H1 (cell line): ENCODE results near the gene CCR2. TPM values are rescaled to one million over a fixed set of nuclear protein-coding genes. Genes with fewer than 3 reads are reported as not detected.

Experiments used
- CTCF ChIA-PET: fragments of 300-600 bp; sonication (Branson Sonifier 250); formaldehyde crosslinking; loops from one replicate; lab custom pipeline; 2021; ENCODE audit not compliant: partially characterized antibody; lab: Charles Lee
- POLR2A ChIA-PET: fragments of 300-600 bp; sonication (Branson Sonifier 250); formaldehyde crosslinking; loops from one replicate; lab custom pipeline; 2021; ENCODE audit warnings: inconsistent platforms; ENCODE audit not compliant: partially characterized antibody; lab: Charles Lee
- DNase-seq, 2 experiments: peaks; one replicate each; pipeline versions ENCODE4 v3.0.0 to v3.0.0-alpha.2; 2010 to 2022; ENCODE audit warnings: low spot score in 2 of 2, low read depth in 1 of 2, mixed read lengths in 1 of 2
- FAIRE-seq: peaks from 2 replicates; lab custom pipeline; 2011; peaks lifted over from hg19 to GRCh38; lab: Jason Lieb, UNC
- H2AFZ ChIP-seq: 2 replicates; pipeline ENCODE4 v1.8.1; 2012; ENCODE audit warnings: low read length, inconsistent platforms
- H2AK5ac ChIP-seq: 2 replicates; pipeline ENCODE4 v1.6.1; 2013; ENCODE audit warnings: low read depth, low read length
- H2BK120ac ChIP-seq: replicated peaks from 2 replicates; pipeline ENCODE3; 2013; ENCODE audit warnings: low read depth, low read length, inconsistent platforms
- H2BK12ac ChIP-seq: 2 replicates; pipeline ENCODE4 v1.6.1; 2013; ENCODE audit warnings: low read depth, low read length
- H2BK15ac ChIP-seq: 2 replicates; pipeline ENCODE4 v1.6.1; 2013; ENCODE audit warnings: low read length
- H2BK20ac ChIP-seq: 2 replicates; pipeline ENCODE4 v1.6.1; 2013; ENCODE audit warnings: low read length
- H2BK5ac ChIP-seq: 2 replicates; pipeline ENCODE4 v1.6.1; 2013; ENCODE audit warnings: low read depth, low read length
- H3K14ac ChIP-seq: 2 replicates; pipeline ENCODE4 v1.6.1; 2013; ENCODE audit warnings: inconsistent platforms; ENCODE audit not compliant: insufficient read length
- H3K18ac ChIP-seq: 2 replicates; pipeline ENCODE4 v1.6.1; 2013; ENCODE audit warnings: low read length; ENCODE audit errors: extremely low read depth
- H3K23ac ChIP-seq: 2 replicates; pipeline ENCODE4 v1.6.1; 2013; ENCODE audit warnings: inconsistent platforms; ENCODE audit not compliant: insufficient read length
- H3K23me2 ChIP-seq: 2 replicates; pipeline ENCODE4 v1.6.1; 2013; ENCODE audit warnings: low read depth, low read length
- H3K27ac ChIP-seq: 2 replicates; pipeline ENCODE4 v1.6.1; 2011; ENCODE audit warnings: low read depth, low read length, inconsistent platforms
- H3K27me3 ChIP-seq, 4 experiments: replicated peaks in 1 of 4; 1 replicate in 1 of 4; 2 replicates in 3 of 4; pipeline versions ENCODE4 v1.6.1 to v1.8.1; 2011 to 2013; ENCODE audit warnings: low read length in 3 of 4, mild to moderate bottlenecking in 3 of 4, inconsistent platforms in 2 of 4, mixed read lengths in 2 of 4, moderate library complexity in 1 of 4; ENCODE audit not compliant: control insufficient read depth in 3 of 4, insufficient read depth in 3 of 4; ENCODE audit errors: extremely low read depth in 1 of 4
- H3K36me3 ChIP-seq, 4 experiments: 2 replicates each; pipeline versions ENCODE4 v1.6.1 to v1.8.1; 2011 to 2013; ENCODE audit warnings: mild to moderate bottlenecking in 4 of 4, low read length in 3 of 4, moderate library complexity in 2 of 4, control low read depth in 1 of 4, inconsistent platforms in 1 of 4; ENCODE audit not compliant: insufficient read depth in 4 of 4, control insufficient read depth in 2 of 4
- H3K4ac ChIP-seq: replicated peaks from 2 replicates; pipeline ENCODE3; 2013; ENCODE audit warnings: low read length, low read depth, mixed read lengths, inconsistent platforms; ENCODE audit not compliant: insufficient read length
- H3K4me1 ChIP-seq, 4 experiments: replicated peaks in 1 of 4; 1 replicate in 1 of 4; 2 replicates in 3 of 4; pipeline versions ENCODE4 v1.6.1 to v1.8.1; 2011 to 2013; ENCODE audit warnings: low read length in 3 of 4, inconsistent platforms in 2 of 4, mixed read lengths in 1 of 4; ENCODE audit not compliant: insufficient read depth in 4 of 4, control insufficient read depth in 3 of 4
- H3K4me2 ChIP-seq, 2 experiments: 2 replicates each; pipeline versions ENCODE4 v1.6.1 to v1.8.1; 2011 to 2013; ENCODE audit warnings: low read depth in 2 of 2, low read length in 2 of 2, control low read depth in 1 of 2, inconsistent platforms in 1 of 2, mild to moderate bottlenecking in 1 of 2; ENCODE audit not compliant: insufficient read depth in 1 of 2
- H3K4me3 ChIP-seq, 4 experiments: fragments of 200-600, 300-600 bp in 1 of 4; sonication (generic), shearing (Covaris generic), sonication (Bioruptor Twin) in 1 of 4; 2 replicates each; pipeline versions ENCODE4 v1.5.1 to v1.8.1; 2011 to 2016; ENCODE audit warnings: low read length in 4 of 4, low read depth in 3 of 4, control low read depth in 2 of 4, inconsistent platforms in 2 of 4, mild to moderate bottlenecking in 2 of 4, mixed read lengths in 1 of 4, moderate library complexity in 1 of 4; ENCODE audit not compliant: insufficient read depth in 2 of 4; ENCODE audit errors: extremely low read depth in 1 of 4
- H3K56ac ChIP-seq: replicated peaks from 2 replicates; pipeline ENCODE3; 2013; ENCODE audit warnings: low read depth, mild to moderate bottlenecking, mixed read lengths, low read length, inconsistent platforms; ENCODE audit not compliant: insufficient read length
- H3K79me1 ChIP-seq: 2 replicates; pipeline ENCODE4 v1.6.1; 2013; ENCODE audit warnings: low read depth, low read length, control low read depth
- H3K79me2 ChIP-seq, 2 experiments: 2 replicates each; pipeline versions ENCODE4 v1.6.1 to v1.8.1; 2012 to 2013; ENCODE audit warnings: low read length in 2 of 2, mild to moderate bottlenecking in 2 of 2, inconsistent platforms in 1 of 2; ENCODE audit not compliant: insufficient read depth in 2 of 2, control insufficient read depth in 1 of 2
- H3K9ac ChIP-seq, 4 experiments: replicated peaks in 1 of 4; 1 replicate in 1 of 4; 2 replicates in 3 of 4; pipeline versions ENCODE4 v1.6.1 to v1.8.1; 2011 to 2013; ENCODE audit warnings: low read depth in 3 of 4, low read length in 3 of 4, control low read depth in 2 of 4, mild to moderate bottlenecking in 2 of 4, moderate library complexity in 2 of 4, inconsistent platforms in 1 of 4; ENCODE audit errors: extremely low read depth in 1 of 4
- H3K9me3 ChIP-seq, 2 experiments: 2 replicates each; pipeline versions ENCODE4 v1.6.1 to v1.8.1; 2012 to 2013; ENCODE audit warnings: mild to moderate bottlenecking in 2 of 2, moderate library complexity in 2 of 2, control low read depth in 1 of 2, inconsistent platforms in 1 of 2, low read depth in 1 of 2, low read length in 1 of 2, mixed read lengths in 1 of 2; ENCODE audit not compliant: insufficient read depth in 2 of 2
- H4K20me1 ChIP-seq, 2 experiments: replicated peaks in 1 of 2; 2 replicates each; pipeline versions ENCODE3 to v1.8.1; 2011 to 2013; ENCODE audit warnings: inconsistent platforms in 2 of 2, low read length in 2 of 2, mild to moderate bottlenecking in 1 of 2; ENCODE audit not compliant: insufficient read depth in 2 of 2, control insufficient read depth in 1 of 2
- H4K5ac ChIP-seq: 2 replicates; pipeline ENCODE4 v1.6.1; 2013; ENCODE audit warnings: low read length, low read depth, mixed read lengths, inconsistent platforms; ENCODE audit not compliant: insufficient read length
- H4K8ac ChIP-seq: 2 replicates; pipeline ENCODE4 v1.8.0; 2013; ENCODE audit warnings: mild to moderate bottlenecking, moderate library complexity, low read length, inconsistent platforms; ENCODE audit not compliant: insufficient read depth; ENCODE audit errors: extremely low read depth
- H4K91ac ChIP-seq: replicated peaks from 2 replicates; pipeline ENCODE3; 2013; ENCODE audit warnings: low read length, mixed read lengths, inconsistent platforms; ENCODE audit not compliant: insufficient read length
- CBX8 ChIP-seq: fragments of 300-800, 300-1000 bp; sonication (generic); IDR thresholded peaks from 2 replicates; pipeline ENCODE4 v1.7.1; 2016; ENCODE audit warnings: low read depth, low read length, borderline replicate concordance
- CTCF ChIP-seq, 3 experiments: IDR thresholded peaks; 1 replicate in 2 of 3; 2 replicates in 1 of 3; pipeline versions ENCODE4 v1.5.1 to v1.6.1; 2011; ENCODE audit warnings: low read length in 3 of 3, mild to moderate bottlenecking in 3 of 3, inconsistent platforms in 2 of 3, low read depth in 1 of 3, moderate library complexity in 1 of 3; ENCODE audit not compliant: insufficient read depth in 1 of 3; ENCODE audit errors: control extremely low read depth in 1 of 3
- RAD21 ChIP-seq, 2 experiments: IDR thresholded peaks in 1 of 2; conservative IDR thresholded peaks in 1 of 2; 2 replicates each; pipeline ENCODE4 v1.6.1; 2011; ENCODE audit warnings: low read depth in 2 of 2, low read length in 2 of 2, improper control_type of control experiment in 1 of 2, inconsistent platforms in 1 of 2, mild to moderate bottlenecking in 1 of 2, moderate library complexity in 1 of 2
- WGBS, 2 experiments: shearing (Covaris generic) in 1 of 2; methylation state at CpG; one replicate each; pipeline versions ENCODE4 v1.1.6 to v1.1.7; 2013 to 2015; ENCODE audit warnings: low lambda C conversion rate in 2 of 2, mixed read lengths in 2 of 2, inconsistent platforms in 1 of 2, low coverage in 1 of 2, missing lambda C conversion rate in 1 of 2; ENCODE audit not compliant: insufficient replicate concordance in 2 of 2, insufficient coverage in 1 of 2, insufficient read length in 1 of 2; ENCODE audit errors: extremely low coverage in 1 of 2, missing lambda C conversion rate in 1 of 2; 5-methylcytosine and 5-hydroxymethylcytosine counted together
- polyA plus RNA-seq, 7 experiments: library from polyadenylated mRNA; depleted of rRNA in 3 of 7; stranded (reverse) in 5 of 7; unstranded in 2 of 7; fragments of >200 nt in 5 of 7; fragments of 200-250 nt in 2 of 7; gene quantifications; 1 replicate in 5 of 7; 2 replicates in 1 of 7; 4 replicates in 1 of 7; pipeline versions ENCODE4 v1.2.1 to v1.2.3, GENCODE V29; 2011 to 2013; ENCODE audit warnings: missing spikeins in 2 of 7, mixed read lengths in 2 of 7
- total RNA-seq: library from RNA; stranded (reverse); fragmentation: NEBNext Ultra II Directional; extraction: Animal tissue kit (Norgen Biotek cat#: 25700); gene quantifications from 2 replicates; pipeline ENCODE4 v1.2.1, GENCODE V29; 2021

The CCR2 gene
- total and polyA plus RNA-seq, 2 of the 8 experiments (the other 6 are each of a cell fraction or from before 2014, with no cell fraction given), result not detected

- Histone ChIP-seq H2BK5ac (no peak overlapping the region), H3K14ac (no peak overlapping the region), H3K4me3 (no peak overlapping the region), H3K18ac (no peak overlapping the region), H3K79me2 (no peaks in the 10 kb centered on the region), H2BK120ac (no peak overlapping the region), H3K36me3 (no peaks in the 10 kb centered on the region), H3K23ac (no peak overlapping the region), H3K27ac (no peak overlapping the region), H3K9ac (no peak overlapping the region), H4K8ac (no peak overlapping the region), H3K4me1 (no peaks in the 10 kb centered on the region), H2AK5ac (no peak overlapping the region), H4K20me1 (no peaks in the 10 kb centered on the region), H3K4me2 (no peak overlapping the region), H2BK15ac (no peak overlapping the region), H2BK20ac (no peak overlapping the region), H3K27me3 (no peaks in the 10 kb centered on the region; a peak in 1 of 7 replicates), H3K79me1 (no peaks in the 10 kb centered on the region), H3K23me2 (no peaks in the 10 kb centered on the region), H3K56ac (no peak overlapping the region), H3K4ac (no peak overlapping the region), H4K91ac (no peak overlapping the region), H2BK12ac (no peak overlapping the region), H4K5ac (no peak overlapping the region), H3K9me3 (no peaks in the 10 kb centered on the region), H2AFZ (no peak overlapping the region)
- DNase-seq (no peak), FAIRE-seq (no peak)
- ChIA-PET CTCF (interaction anchor here (0.6 to 5.3 kb wide), 8 partner anchors 12 to 277 kb away, joined by 3 to 31 read pairs (median 8); partner anchors contain the start of gene CCR1), POLR2A (no interaction called here)
- 85% methylated on average over 7 of the region's 7 CpGs; no CpG with 5 or more reads in 1 of the 2 experiments for WGBS, 2 experiments
- TF ChIP-seq CTCF (IDR thresholded peaks at IDR 0.05; ENCODE audit: control extremely low read depth in 1 of 3, insufficient read depth in 1 of 3, low read depth in 1 of 3, low read length in 3 of 3), result peak in 2 of 3 experiments; percentile 14 to 27; a peak in 2 of 4 replicates
- TF ChIP-seq RAD21 (IDR thresholded peaks at IDR 0.05 in 1 of 2, conservative IDR thresholded peaks at IDR 0.05 in 1 of 2; ENCODE audit: low read depth in 2 of 2, low read length in 2 of 2), result peak; percentile 16 to 42; a peak in 2 of 4 replicates
- no peak for TF ChIP-seq CBX8
These were observed 54.9 kb downstream of the CCR2 start for GRCh38 chr3:46408853-46409252.
